Posterior cingulate gyrus (tissue), 11 donors: Measurements from ENCODE around the gene MEIOSIN.

Source experiments
- DNase-seq, 10 donors: peaks; one replicate each; pipeline versions ENCODE4 v3.0.0 to v3.0.0-alpha.2; 2020 to 2021; ENCODE audit warnings: mixed read lengths in 3 of 10
- intact Hi-C: fragments of 100-400 bp; cut with DNase I; formaldehyde crosslinking; loops from one replicate; pipeline ENCODE4 v1.15.1; 2023

Gene MEIOSIN

GRCh38 chr19:45772912-45773311, 39.7 kb downstream of the MEIOSIN start:
- intact Hi-C loops = no loop called here
- DNase-seq = no peak

GRCh38 chr19:45773384-45773783, 40.1 kb downstream of the MEIOSIN start:
- intact Hi-C loops = no loop called here
- no peak for DNase-seq

- DNase-seq = no peak
- intact Hi-C loops = no loop called here
Measured at GRCh38 chr19:45774765-45775164, 41.5 kb downstream of the MEIOSIN start.

- intact Hi-C loops = no loop called here
- DNase-seq = no peak
Measured at GRCh38 chr19:45777395-45777961, 44.2 kb downstream of the MEIOSIN start.

- DNase-seq = no peak
- intact Hi-C loops = no loop called here
Measured at GRCh38 chr19:45778010-45778661, 44.9 kb downstream of the MEIOSIN start.

- intact Hi-C loops = no loop called here
- DNase-seq = no peak
Measured at GRCh38 chr19:45779231-45780145, 46.2 kb downstream of the MEIOSIN start.

- DNase-seq = no peak
- intact Hi-C loops = no loop called here
Measured at GRCh38 chr19:45780146-45780447, 46.9 kb downstream of the MEIOSIN start.

- intact Hi-C loops = no loop called here
- no peak for DNase-seq
Measured at GRCh38 chr19:45780448-45781213, 47.4 kb downstream of the MEIOSIN start.

- intact Hi-C loops = no loop called here
- peak in 1 of 10 donors; percentile 85 for DNase-seq
Measured at GRCh38 chr19:45781214-45782161, 48.2 kb downstream of the MEIOSIN start.

- intact Hi-C loops = no loop called here
Measured at GRCh38 chr19:45782162-45782691, 49.0 kb downstream of the MEIOSIN start, which contains the start of gene DMPK. Gene DMPK, minus strand, starts transcription at chr19:45782490. Its CDS starts 138 bp downstream, at chr19:45782352.

GRCh38 chr19:45782820-45783785, 49.9 kb downstream of the MEIOSIN start:
- intact Hi-C loops = no loop called here
- no peak for DNase-seq

More at GRCh38 chr19:45782162-45782691, 49.0 kb downstream of the MEIOSIN start, which contains the start of gene DMPK:
- no peak for DNase-seq

- DNase-seq = no peak
- intact Hi-C loops = no loop called here
Measured at GRCh38 chr19:45784096-45784495, 50.9 kb downstream of the MEIOSIN start.

- no peak for DNase-seq
- intact Hi-C loops = no loop called here
Measured at GRCh38 chr19:45785097-45785496, 51.9 kb downstream of the MEIOSIN start.

GRCh38 chr19:45785781-45786532, 52.7 kb downstream of the MEIOSIN start:
- intact Hi-C loops = no loop called here
- DNase-seq = no peak

- DNase-seq = no peak
- intact Hi-C loops = no loop called here
Measured at GRCh38 chr19:45786533-45786894, 53.3 kb downstream of the MEIOSIN start.

- no peak for DNase-seq
Measured at GRCh38 chr19:45789035-45789786, 56.0 kb downstream of the MEIOSIN start.

GRCh38 chr19:45790942-45791341, 57.7 kb downstream of the MEIOSIN start:
- intact Hi-C loops = no loop called here
- DNase-seq = no peak

More at GRCh38 chr19:45789035-45789786, 56.0 kb downstream of the MEIOSIN start:
- intact Hi-C loops = no loop called here
